Osteocyte (in vitro differentiated cells): ENCODE results near the gene DBNDD1. TPM values are rescaled to one million over a fixed set of nuclear protein-coding genes. Genes with fewer than 3 reads are reported as not detected.

ENCODE experiments used
- DNase-seq: peaks from one replicate; pipeline ENCODE4 v3.0.0; 2021; ENCODE audit warnings: mixed read lengths; ENCODE audit not compliant: unreplicated experiment; ENCODE audit errors: extremely low spot score
- H3K27ac Mint-ChIP-seq: one replicate; pipeline ENCODE4 v1.8.0; 2021; ENCODE audit warnings: mild to moderate bottlenecking, mixed read lengths; ENCODE audit not compliant: unreplicated experiment
- H3K27me3 Mint-ChIP-seq: one replicate; pipeline ENCODE4 v1.8.0; 2021; ENCODE audit warnings: mixed read lengths; ENCODE audit not compliant: unreplicated experiment
- H3K36me3 Mint-ChIP-seq: one replicate; pipeline ENCODE4 v1.8.0; 2021; ENCODE audit warnings: mixed read lengths; ENCODE audit not compliant: unreplicated experiment
- H3K4me1 Mint-ChIP-seq: one replicate; pipeline ENCODE4 v1.8.0; 2021; ENCODE audit warnings: mixed read lengths; ENCODE audit not compliant: unreplicated experiment
- H3K4me3 Mint-ChIP-seq: one replicate; pipeline ENCODE4 v1.8.0; 2021; ENCODE audit warnings: mild to moderate bottlenecking, moderate library complexity, mixed read lengths; ENCODE audit not compliant: unreplicated experiment
- H3K9me3 Mint-ChIP-seq: one replicate; pipeline ENCODE4 v1.8.0; 2021; ENCODE audit warnings: mixed read lengths; ENCODE audit not compliant: unreplicated experiment
- CTCF ChIP-seq: fragments of 200-600 bp; sonication (generic); IDR thresholded peaks from 2 replicates; pipeline ENCODE4 v1.5.0; 2021; ENCODE audit warnings: antibody characterized with exemption, mild to moderate bottlenecking, moderate library complexity
- total RNA-seq: library from RNA; stranded (reverse); gene quantifications from 2 replicates; pipeline ENCODE4 v1.2.1, GENCODE V29; 2021

The DBNDD1 gene
- total RNA-seq, 1 donor from 2014 or later = 0.78 TPM

- H3K4me1 Mint-ChIP-seq = no peaks in the 10 kb centered on the region
- no peak for DNase-seq
- TF ChIP-seq CTCF = no peak
- peaks cover 19% of the 10 kb centered on the region for H3K36me3 Mint-ChIP-seq
- no peaks in the 10 kb centered on the region for H3K27me3 Mint-ChIP-seq
- no peak overlapping the region for H3K4me3 Mint-ChIP-seq
- no peaks in the 10 kb centered on the region for H3K9me3 Mint-ChIP-seq
- no peak overlapping the region for H3K27ac Mint-ChIP-seq
These were observed 56.3 kb downstream of the DBNDD1 start for GRCh38 chr16:89962754-89963498.

- Mint-ChIP-seq H3K9me3 (no peaks in the 10 kb centered on the region), H3K36me3 (peaks cover 24% of the 10 kb centered on the region), H3K27me3 (no peaks in the 10 kb centered on the region), H3K4me3 (no peak overlapping the region), H3K27ac (no peak overlapping the region), H3K4me1 (no peaks in the 10 kb centered on the region)
- DNase-seq = no peak
- no peak for TF ChIP-seq CTCF
These were observed 57.3 kb downstream of the DBNDD1 start for GRCh38 chr16:89961920-89962319.

- Mint-ChIP-seq H3K36me3 (peaks cover 28% of the 10 kb centered on the region), H3K27me3 (no peaks in the 10 kb centered on the region), H3K4me1 (no peaks in the 10 kb centered on the region), H3K9me3 (no peaks in the 10 kb centered on the region), H3K4me3 (no peak overlapping the region), H3K27ac (no peak overlapping the region)
- DNase-seq = no peak
- no peak for TF ChIP-seq CTCF
These were observed 58.3 kb downstream of the DBNDD1 start for GRCh38 chr16:89960966-89961365.

- no peak overlapping the region for H3K4me3 Mint-ChIP-seq
- no peaks in the 10 kb centered on the region for H3K4me1 Mint-ChIP-seq
- no peaks in the 10 kb centered on the region for H3K9me3 Mint-ChIP-seq
- no peak overlapping the region for H3K27ac Mint-ChIP-seq
- no peaks in the 10 kb centered on the region for H3K27me3 Mint-ChIP-seq
- H3K36me3 Mint-ChIP-seq = peaks cover 25% of the 10 kb centered on the region
- no peak for DNase-seq
- TF ChIP-seq CTCF = no peak
These were observed 60.7 kb downstream of the DBNDD1 start for GRCh38 chr16:89958596-89958995.

GRCh38 chr16:89958068-89958467 is 61.2 kb downstream of the DBNDD1 start:
- Mint-ChIP-seq H3K4me3 (no peak overlapping the region), H3K36me3 (peaks cover 24% of the 10 kb centered on the region), H3K9me3 (no peaks in the 10 kb centered on the region), H3K27ac (no peak overlapping the region), H3K4me1 (no peaks in the 10 kb centered on the region), H3K27me3 (no peaks in the 10 kb centered on the region)
- no peak for TF ChIP-seq CTCF
- no peak for DNase-seq
